Measurements from ENCODE around the gene IL36RN.

IL36RN gene

DNA sequence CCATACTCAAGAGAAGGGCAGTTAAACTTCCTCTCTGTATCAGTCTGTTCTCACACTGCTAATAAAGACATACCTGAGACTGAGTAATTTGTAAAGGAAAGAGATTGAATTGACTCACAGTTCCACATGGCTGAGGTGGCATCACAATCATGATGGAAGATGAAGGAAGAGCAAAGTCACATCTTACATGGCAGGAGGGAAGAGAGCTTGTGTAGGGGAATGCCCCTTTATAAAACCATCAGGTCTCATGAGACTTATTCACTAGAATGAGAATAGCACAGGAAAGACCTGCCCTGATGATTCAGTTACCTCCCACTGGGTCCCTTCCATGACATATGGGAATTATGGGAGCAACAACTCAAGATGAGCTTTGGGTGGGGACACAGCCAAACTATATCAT, 4.9 kb upstream of the IL36RN start:
- Histone ChIP-seq H3K27ac (no peak overlapping the region), H2AFZ (ENCODE audit: low read depth) (no peak overlapping the region), H4K20me1 (ENCODE audit: insufficient read depth) (no peaks in the 10 kb centered on the region), H3K4me2 (no peak overlapping the region), H3K79me2 (ENCODE audit: insufficient read depth, low read depth) (no peaks in the 10 kb centered on the region), H3K27me3 (ENCODE audit: insufficient read depth, low read depth) (no peaks in the 10 kb centered on the region), H3K4me3 (IDR thresholded peaks at IDR 0.05; ENCODE audit: insufficient read depth, low read depth, low read length) (no peak overlapping the region), H3K36me3 (ENCODE audit: insufficient read depth) (no peaks in the 10 kb centered on the region), H3K4me1 (ENCODE audit: low read depth, poor library complexity, severe bottlenecking) (no peaks in the 10 kb centered on the region), H3K9ac (no peak overlapping the region)
- TF ChIP-seq, protein P1, sequence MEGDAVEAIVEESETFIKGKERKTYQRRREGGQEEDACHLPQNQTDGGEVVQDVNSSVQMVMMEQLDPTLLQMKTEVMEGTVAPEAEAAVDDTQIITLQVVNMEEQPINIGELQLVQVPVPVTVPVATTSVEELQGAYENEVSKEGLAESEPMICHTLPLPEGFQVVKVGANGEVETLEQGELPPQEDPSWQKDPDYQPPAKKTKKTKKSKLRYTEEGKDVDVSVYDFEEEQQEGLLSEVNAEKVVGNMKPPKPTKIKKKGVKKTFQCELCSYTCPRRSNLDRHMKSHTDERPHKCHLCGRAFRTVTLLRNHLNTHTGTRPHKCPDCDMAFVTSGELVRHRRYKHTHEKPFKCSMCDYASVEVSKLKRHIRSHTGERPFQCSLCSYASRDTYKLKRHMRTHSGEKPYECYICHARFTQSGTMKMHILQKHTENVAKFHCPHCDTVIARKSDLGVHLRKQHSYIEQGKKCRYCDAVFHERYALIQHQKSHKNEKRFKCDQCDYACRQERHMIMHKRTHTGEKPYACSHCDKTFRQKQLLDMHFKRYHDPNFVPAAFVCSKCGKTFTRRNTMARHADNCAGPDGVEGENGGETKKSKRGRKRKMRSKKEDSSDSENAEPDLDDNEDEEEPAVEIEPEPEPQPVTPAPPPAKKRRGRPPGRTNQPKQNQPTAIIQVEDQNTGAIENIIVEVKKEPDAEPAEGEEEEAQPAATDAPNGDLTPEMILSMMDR (conservative IDR thresholded peaks at IDR 0.05; ENCODE audit: low read depth, low read length) = no peak

DNA sequence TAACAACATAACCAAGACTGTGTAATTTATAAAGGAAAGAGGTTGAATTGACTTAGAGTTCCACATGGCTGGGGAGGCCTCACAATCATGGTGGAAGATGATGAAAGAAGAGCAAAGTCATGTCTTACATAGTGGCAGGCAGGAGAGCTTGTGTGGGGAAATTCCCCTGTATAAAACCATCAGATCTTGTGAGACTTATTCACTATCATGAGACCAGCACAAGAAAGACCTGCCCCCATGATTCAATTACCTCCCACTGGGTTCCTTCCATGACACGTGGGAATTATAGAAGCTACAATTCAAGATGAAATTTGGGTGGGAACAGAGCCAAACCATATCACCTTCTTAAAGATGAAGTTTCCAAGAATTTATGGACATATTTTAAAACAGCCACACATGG, 2.5 kb upstream of the IL36RN start:
- H3K27me3 ChIP-seq (ENCODE audit: insufficient read depth, low read depth) = no peaks in the 10 kb centered on the region
- TF ChIP-seq, protein P1 (conservative IDR thresholded peaks at IDR 0.05; ENCODE audit: low read depth, low read length) = no peak
- H3K4me1 ChIP-seq (ENCODE audit: low read depth, poor library complexity, severe bottlenecking) = no peaks in the 10 kb centered on the region
- no peak overlapping the region for H3K4me2 ChIP-seq
- no peaks in the 10 kb centered on the region for H3K36me3 ChIP-seq (ENCODE audit: insufficient read depth)
- H2AFZ ChIP-seq (ENCODE audit: low read depth) = no peak overlapping the region
- H3K79me2 ChIP-seq (ENCODE audit: insufficient read depth, low read depth) = no peaks in the 10 kb centered on the region
- H3K27ac ChIP-seq = no peak overlapping the region
- H3K4me3 ChIP-seq (IDR thresholded peaks at IDR 0.05; ENCODE audit: insufficient read depth, low read depth, low read length) = no peak overlapping the region
- H4K20me1 ChIP-seq (ENCODE audit: insufficient read depth) = no peaks in the 10 kb centered on the region
- H3K9ac ChIP-seq = no peak overlapping the region

DNA sequence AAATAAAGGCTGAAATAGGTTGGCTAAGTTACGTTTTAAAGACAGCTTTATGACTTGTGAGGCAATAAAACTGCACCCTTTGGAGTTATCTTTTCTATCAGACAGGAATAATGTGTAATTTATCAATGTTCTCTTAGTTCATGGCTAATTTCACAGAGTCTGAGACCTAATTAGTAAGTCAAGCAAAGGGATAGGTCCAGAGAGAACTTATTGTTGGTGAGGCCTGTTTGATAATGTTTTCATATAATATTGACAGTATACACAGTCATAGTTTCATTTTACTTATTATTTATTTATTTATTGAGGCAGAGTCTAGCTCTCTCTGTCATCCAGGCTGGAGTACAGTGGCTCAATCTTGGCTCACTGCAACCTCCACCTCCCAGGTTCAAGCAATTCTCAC, 1.9 kb upstream of the IL36RN start:
- H4K20me1 ChIP-seq (ENCODE audit: insufficient read depth) = no peaks in the 10 kb centered on the region

DNA sequence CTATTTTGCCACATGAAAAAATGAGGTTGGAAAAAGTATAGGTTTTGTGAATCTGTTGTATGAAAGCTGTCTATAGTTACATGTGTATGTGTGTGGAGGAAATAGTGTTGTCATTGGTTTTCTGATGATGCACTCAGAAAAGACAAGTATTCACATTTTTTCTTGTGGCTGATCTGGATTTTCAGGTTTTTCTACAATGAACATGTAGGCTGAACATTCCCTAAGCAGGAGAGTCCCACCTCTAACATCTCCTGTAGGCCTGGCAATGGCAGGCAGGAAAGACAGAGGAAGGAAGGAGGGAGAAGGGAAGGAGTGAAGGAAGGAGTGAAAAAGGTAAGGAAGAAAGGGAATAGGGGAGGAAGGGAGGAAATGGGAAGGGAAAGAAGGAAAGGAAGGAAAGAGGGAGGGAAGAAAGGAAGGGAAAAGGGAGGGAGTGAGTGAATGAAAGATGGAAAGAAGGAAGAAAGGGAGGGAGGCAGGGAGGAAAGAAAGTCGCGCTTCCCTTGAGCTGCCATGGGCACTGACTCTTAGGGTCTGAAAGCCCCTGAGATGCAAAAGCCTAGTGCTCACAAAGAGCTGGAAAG, 495 bp upstream of the IL36RN start:
- Histone ChIP-seq H3K9ac (no peak overlapping the region), H3K79me2 (ENCODE audit: insufficient read depth, low read depth) (no peaks in the 10 kb centered on the region), H3K4me3 (IDR thresholded peaks at IDR 0.05; ENCODE audit: insufficient read depth, low read depth, low read length) (no peak overlapping the region), H3K27me3 (ENCODE audit: insufficient read depth, low read depth) (no peaks in the 10 kb centered on the region), H2AFZ (ENCODE audit: low read depth) (no peak overlapping the region), H3K4me2 (no peak overlapping the region), H3K4me1 (ENCODE audit: low read depth, poor library complexity, severe bottlenecking) (no peaks in the 10 kb centered on the region), H4K20me1 (ENCODE audit: insufficient read depth) (no peaks in the 10 kb centered on the region), H3K27ac (no peak overlapping the region), H3K36me3 (ENCODE audit: insufficient read depth) (no peaks in the 10 kb centered on the region)
- TF ChIP-seq, protein P1 (conservative IDR thresholded peaks at IDR 0.05; ENCODE audit: low read depth, low read length) = no peak

More for the DNA sequence above, 1.9 kb upstream of the IL36RN start:
- Histone ChIP-seq H3K36me3 (ENCODE audit: insufficient read depth) (no peaks in the 10 kb centered on the region), H2AFZ (ENCODE audit: low read depth) (no peak overlapping the region), H3K4me2 (no peak overlapping the region), H3K27me3 (ENCODE audit: insufficient read depth, low read depth) (no peaks in the 10 kb centered on the region), H3K79me2 (ENCODE audit: insufficient read depth, low read depth) (no peaks in the 10 kb centered on the region), H3K4me3 (IDR thresholded peaks at IDR 0.05; ENCODE audit: insufficient read depth, low read depth, low read length) (no peak overlapping the region), H3K4me1 (ENCODE audit: low read depth, poor library complexity, severe bottlenecking) (no peaks in the 10 kb centered on the region), H3K9ac (no peak overlapping the region), H3K27ac (no peak overlapping the region)
- TF ChIP-seq, protein P1 (conservative IDR thresholded peaks at IDR 0.05; ENCODE audit: low read depth, low read length) = no peak
